HG03066 (cell line): ENCODE data around the gene TRPT1.

Source experiments
- ATAC-seq: cut with Tn5 transposase; IDR thresholded peaks from one replicate; pipeline ENCODE4 v1.9.1; 2021; ENCODE audit warnings: low read depth; ENCODE audit not compliant: unreplicated experiment

TRPT1 gene

GRCh38 chr11:64183890-64184289 lies 42.1 kb downstream of the TRPT1 start:
- no peak for ATAC-seq

- no peak for ATAC-seq
Observed at GRCh38 chr11:64181506-64182411, 44.2 kb downstream of the TRPT1 start.

DNA sequence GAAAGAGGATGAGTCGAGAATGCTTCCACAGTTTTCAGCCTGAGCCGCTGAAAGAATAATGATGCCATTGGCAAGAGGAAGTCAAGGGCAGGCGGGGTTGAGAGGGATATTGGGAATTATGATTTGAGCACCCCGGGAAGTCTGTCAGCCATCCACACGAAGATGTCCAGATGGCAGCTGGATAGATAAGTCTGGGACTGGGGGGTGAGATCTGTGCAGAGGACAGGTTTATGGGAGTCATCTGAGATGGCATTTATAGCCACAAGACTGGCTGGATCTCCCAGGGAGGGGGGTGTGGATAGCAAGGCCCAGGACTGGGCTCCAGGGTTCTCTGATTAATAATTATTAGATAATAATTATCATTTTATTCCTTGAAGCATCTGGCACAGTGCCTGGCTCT lies 45.1 kb downstream of the TRPT1 start:
- no peak for ATAC-seq

DNA sequence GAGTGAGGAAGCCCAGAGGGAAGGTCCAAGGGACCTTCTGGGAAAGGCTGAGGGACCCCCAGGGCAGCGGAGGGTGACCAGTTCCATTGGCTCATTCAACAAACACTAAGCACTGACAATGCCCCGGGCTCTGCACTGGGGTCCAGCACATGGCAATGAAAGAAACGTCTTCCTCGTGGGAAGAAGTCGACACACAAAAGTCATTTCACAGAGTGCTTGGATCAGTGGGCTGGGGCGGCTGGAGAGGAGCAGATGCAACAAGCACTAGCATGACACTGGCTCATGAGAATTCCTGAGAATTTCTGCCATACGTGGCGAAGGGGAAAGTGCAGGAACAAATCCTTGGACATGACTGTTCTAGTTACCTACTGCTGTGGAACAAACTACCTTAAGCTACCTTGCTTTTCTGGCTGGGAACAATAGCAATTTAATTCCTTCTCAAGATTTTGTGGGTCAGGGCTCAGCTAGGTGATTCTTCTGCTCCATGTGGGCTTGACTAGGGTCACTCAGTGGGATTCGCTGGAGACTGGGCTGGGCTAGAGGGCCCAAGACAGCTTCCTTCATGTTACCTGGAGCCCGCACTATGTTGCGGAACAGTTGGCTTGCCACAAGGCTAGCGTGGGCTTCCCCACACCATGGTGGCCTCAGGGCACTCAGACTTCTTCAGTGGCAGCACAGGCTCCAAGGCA lies 46.9 kb downstream of the TRPT1 start:
- no peak for ATAC-seq

DNA sequence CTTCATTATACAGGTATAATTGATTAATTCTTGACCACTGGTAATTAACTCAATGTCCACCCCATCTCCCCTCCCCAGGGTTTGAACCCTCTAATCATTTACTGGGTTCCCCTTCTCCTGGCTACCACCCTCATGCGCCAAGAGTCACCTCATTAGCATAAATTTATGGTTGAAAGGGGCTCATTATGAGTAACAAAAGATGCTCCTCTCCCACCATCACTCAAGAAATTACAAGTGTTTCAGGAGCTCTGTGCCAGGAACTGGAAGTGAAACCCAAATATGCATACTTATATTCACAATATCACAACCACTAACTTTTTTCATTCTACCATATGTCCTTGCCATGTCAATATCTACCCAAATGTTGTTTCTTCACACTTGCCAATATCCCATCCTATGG lies 47.8 kb downstream of the TRPT1 start:
- no peak for ATAC-seq

DNA sequence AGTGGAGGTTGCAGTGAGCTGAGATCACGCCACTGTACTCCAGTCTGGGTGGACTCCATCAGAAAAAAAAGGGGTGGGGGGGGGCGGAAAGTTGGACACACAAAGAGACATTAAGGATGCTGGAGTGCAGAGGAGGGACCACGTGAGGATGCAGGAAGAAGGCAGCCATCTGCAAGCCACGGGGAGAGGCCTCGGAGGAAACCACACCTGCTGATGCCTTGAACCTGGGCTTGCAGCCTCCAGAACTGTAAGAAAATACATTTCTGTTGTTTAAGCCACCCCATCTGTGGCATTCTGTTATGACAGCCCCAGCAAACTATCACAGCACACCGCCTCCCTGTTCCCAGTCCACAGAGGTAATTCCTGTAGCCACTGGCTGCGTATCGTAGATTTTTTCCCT lies 49.2 kb downstream of the TRPT1 start:
- no peak for ATAC-seq
